SU-DHL-6 (cell line): Measurements from ENCODE around the gene MYOT.

Experiments
- H2AFZ ChIP-seq: fragments of 200-600 bp; sonication (generic); 2 replicates; pipeline ENCODE4 v1.6.1; 2014; ENCODE audit warnings: low read depth, mild to moderate bottlenecking, moderate library complexity, mixed read lengths, antibody characterized with exemption, low read length; ENCODE audit not compliant: severe bottlenecking
- H3F3A ChIP-seq: fragments of 200-600 bp; shearing (Covaris generic); 2 replicates; pipeline ENCODE4 v1.6.0; 2016; ENCODE audit warnings: antibody characterized with exemption, mild to moderate bottlenecking; ENCODE audit not compliant: insufficient read depth
- H3K27ac ChIP-seq: fragments of 200-600 bp; sonication (generic); 2 replicates; pipeline ENCODE4 v1.5.1; 2016; ENCODE audit warnings: low read depth, mild to moderate bottlenecking, low read length, moderate library complexity, mixed read lengths
- H3K27me3 ChIP-seq: fragments of 200-600 bp; sonication (generic), shearing (Covaris generic); 2 replicates; pipeline ENCODE4 v1.6.0; 2014; ENCODE audit warnings: mild to moderate bottlenecking, low read length
- H3K36me3 ChIP-seq: fragments of 200-600 bp; sonication (generic); 2 replicates; pipeline ENCODE4 v1.6.1; 2014; ENCODE audit warnings: mild to moderate bottlenecking, low read length, mixed read lengths
- H3K4me2 ChIP-seq: fragments of 300-600, 200-600 bp; shearing (Covaris generic), sonication (generic); 2 replicates; pipeline ENCODE4 v1.6.0; 2014; ENCODE audit warnings: low read length, low read depth, mild to moderate bottlenecking; ENCODE audit not compliant: poor library complexity, severe bottlenecking
- H3K4me3 ChIP-seq: fragments of 200-600 bp; sonication (generic); 2 replicates; pipeline ENCODE4 v1.5.1; 2014; ENCODE audit warnings: antibody characterized with exemption, low read length, mild to moderate bottlenecking, mixed read lengths; ENCODE audit not compliant: insufficient read depth, poor library complexity, severe bottlenecking
- H3K79me2 ChIP-seq: fragments of 200-600 bp; sonication (generic); 2 replicates; pipeline ENCODE4 v1.6.1; 2014; ENCODE audit warnings: mild to moderate bottlenecking, low read length, moderate library complexity; ENCODE audit not compliant: insufficient read depth
- H3K9ac ChIP-seq: fragments of 200-600 bp; sonication (generic); 2 replicates; pipeline ENCODE4 v1.7.0; 2014; ENCODE audit warnings: mild to moderate bottlenecking, low read length
- H3K9me2 ChIP-seq: fragments of 200-600 bp; sonication (generic); replicated peaks from 2 replicates; pipeline ENCODE4 v1.6.1; 2014; ENCODE audit warnings: low read length; ENCODE audit not compliant: insufficient read depth
- H3K9me3 ChIP-seq: fragments of 200-600 bp; sonication (generic); 2 replicates; pipeline ENCODE4 v1.6.1; 2014; ENCODE audit warnings: low read length, mixed read lengths; ENCODE audit not compliant: insufficient read depth
- H4K20me1 ChIP-seq: fragments of 200-600 bp; sonication (generic); 2 replicates; pipeline ENCODE4 v1.6.1; 2014; ENCODE audit warnings: low read depth, mild to moderate bottlenecking, antibody characterized with exemption, low read length, moderate library complexity, mixed read lengths
- EZH2phosphoT487 ChIP-seq: fragments of 200-600 bp; sonication (generic), shearing (Covaris generic); conservative IDR thresholded peaks from 2 replicates; pipeline ENCODE4 v1.6.1; 2018; ENCODE audit warnings: mild to moderate bottlenecking, antibody characterized with exemption, low read length, moderate library complexity, mixed read lengths
- TF ChIP-seq, protein P1 (sequence below): fragments of 200-600 bp; sonication (generic); IDR thresholded peaks from one replicate; pipeline ENCODE4 v1.5.1; 2017; ENCODE audit warnings: antibody characterized with exemption, mild to moderate bottlenecking, low read length, moderate library complexity; ENCODE audit not compliant: insufficient read depth, poor library complexity, severe bottlenecking

The MYOT gene

DNA sequence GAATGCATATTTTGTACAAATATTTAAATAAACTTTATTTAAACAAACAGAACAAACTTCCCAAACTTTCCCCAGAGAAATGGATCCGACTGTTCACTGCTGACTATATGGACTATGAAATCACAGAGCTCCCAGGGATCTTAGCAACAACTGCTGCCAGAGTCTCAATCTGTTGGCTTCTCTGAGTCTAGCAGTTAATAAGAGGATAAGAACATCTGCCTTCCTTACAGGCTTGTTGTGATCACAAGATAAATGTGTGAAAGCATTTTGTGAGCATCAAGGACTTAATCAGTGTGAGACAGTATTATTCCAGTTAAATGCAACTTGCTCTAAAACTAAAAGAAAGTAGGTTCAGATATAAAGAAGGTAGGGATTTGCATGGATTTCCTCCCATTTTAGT lies 31.4 kb upstream of the MYOT start:
- Histone ChIP-seq H3K4me3 (no peak overlapping the region), H2AFZ (no peak overlapping the region), H3K79me2 (no peaks in the 10 kb centered on the region), H3K27ac (no peak overlapping the region), H3K36me3 (no peaks in the 10 kb centered on the region), H3K4me2 (no peak overlapping the region), H3K9ac (no peak overlapping the region), H3K9me3 (no peaks in the 10 kb centered on the region), H3F3A (no peaks in the 10 kb centered on the region), H3K9me2 (no peaks in the 10 kb centered on the region), H4K20me1 (no peaks in the 10 kb centered on the region), H3K27me3 (no peaks in the 10 kb centered on the region)
- TF ChIP-seq, protein P1, sequence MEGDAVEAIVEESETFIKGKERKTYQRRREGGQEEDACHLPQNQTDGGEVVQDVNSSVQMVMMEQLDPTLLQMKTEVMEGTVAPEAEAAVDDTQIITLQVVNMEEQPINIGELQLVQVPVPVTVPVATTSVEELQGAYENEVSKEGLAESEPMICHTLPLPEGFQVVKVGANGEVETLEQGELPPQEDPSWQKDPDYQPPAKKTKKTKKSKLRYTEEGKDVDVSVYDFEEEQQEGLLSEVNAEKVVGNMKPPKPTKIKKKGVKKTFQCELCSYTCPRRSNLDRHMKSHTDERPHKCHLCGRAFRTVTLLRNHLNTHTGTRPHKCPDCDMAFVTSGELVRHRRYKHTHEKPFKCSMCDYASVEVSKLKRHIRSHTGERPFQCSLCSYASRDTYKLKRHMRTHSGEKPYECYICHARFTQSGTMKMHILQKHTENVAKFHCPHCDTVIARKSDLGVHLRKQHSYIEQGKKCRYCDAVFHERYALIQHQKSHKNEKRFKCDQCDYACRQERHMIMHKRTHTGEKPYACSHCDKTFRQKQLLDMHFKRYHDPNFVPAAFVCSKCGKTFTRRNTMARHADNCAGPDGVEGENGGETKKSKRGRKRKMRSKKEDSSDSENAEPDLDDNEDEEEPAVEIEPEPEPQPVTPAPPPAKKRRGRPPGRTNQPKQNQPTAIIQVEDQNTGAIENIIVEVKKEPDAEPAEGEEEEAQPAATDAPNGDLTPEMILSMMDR, result no peak
- TF ChIP-seq EZH2phosphoT487, result no peak

DNA sequence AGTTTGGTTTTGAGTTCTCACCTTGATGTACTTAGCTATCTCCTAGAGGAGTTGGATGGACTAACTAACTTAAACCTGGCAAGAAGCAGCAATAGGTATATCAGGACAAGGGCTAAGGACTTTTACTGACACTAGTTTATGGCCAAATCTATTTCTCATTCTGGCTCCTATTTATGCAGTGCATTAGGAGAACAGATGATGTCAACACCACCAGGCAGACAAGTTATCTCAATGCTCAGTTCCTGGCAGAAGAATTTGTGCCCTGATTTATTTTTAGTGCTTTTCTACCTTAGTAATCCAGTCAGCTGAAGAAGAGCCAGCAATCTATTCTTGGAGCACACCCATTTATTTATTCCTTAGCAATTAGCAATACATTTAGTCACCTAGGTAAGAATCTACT lies 30.7 kb upstream of the MYOT start:
- Histone ChIP-seq H3K27ac (no peak overlapping the region), H3K9ac (no peak overlapping the region), H3K9me3 (no peaks in the 10 kb centered on the region), H3K36me3 (no peaks in the 10 kb centered on the region), H3K79me2 (no peaks in the 10 kb centered on the region), H3K27me3 (no peaks in the 10 kb centered on the region), H3F3A (no peaks in the 10 kb centered on the region), H3K4me3 (no peak overlapping the region), H2AFZ (no peak overlapping the region), H4K20me1 (no peaks in the 10 kb centered on the region), H3K4me2 (no peak overlapping the region), H3K9me2 (no peaks in the 10 kb centered on the region)
- TF ChIP-seq EZH2phosphoT487, result no peak
- TF ChIP-seq, protein P1, result no peak

DNA sequence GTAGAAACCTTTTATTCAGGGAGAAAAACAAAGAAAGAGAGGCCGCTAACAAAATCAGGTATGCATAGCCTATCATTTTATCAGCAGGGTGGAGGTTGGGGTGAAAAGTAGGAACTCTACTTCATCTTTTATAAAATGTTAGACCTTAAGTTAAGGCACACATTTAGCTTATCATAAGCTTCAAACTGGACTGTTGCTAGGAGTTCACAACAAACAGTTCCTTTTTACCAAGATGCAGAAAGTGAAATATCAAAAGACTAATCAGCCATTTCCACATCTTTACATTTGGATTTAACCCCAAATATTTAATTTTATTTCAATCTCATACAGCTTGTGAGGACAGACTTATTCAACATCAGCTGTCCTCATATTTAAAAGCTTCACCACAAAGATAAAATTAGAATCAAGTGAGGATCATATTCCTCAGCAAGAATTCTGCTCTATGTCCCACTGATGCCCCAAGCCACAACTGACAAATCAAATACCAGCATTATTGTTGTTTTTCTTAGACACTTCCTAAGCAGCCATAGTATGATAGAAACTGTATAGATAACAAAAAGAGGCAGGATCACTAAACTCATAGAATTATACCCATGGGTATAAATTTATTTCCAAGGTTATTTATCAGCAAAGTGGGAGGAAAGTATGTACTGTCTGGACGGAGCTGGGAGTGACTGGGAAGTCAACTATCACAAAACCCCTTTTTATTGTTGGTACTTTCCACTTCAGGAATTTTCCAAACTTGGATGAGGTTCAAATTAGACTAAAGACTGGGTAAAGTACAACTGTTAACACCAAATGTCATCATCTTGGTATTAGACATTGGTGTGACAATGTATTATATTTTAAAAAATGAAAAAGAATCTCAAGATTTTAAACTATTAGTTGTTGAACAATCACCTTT lies 29.9 kb upstream of the MYOT start:
- TF ChIP-seq EZH2phosphoT487, result no peak
- TF ChIP-seq, protein P1, result no peak
- Histone ChIP-seq H3K4me3 (no peak overlapping the region), H3K36me3 (no peaks in the 10 kb centered on the region), H3K4me2 (no peak overlapping the region), H3K27me3 (no peaks in the 10 kb centered on the region), H3K9ac (no peak overlapping the region), H2AFZ (no peak overlapping the region), H3K27ac (no peak overlapping the region), H3K9me2 (no peaks in the 10 kb centered on the region), H3F3A (no peaks in the 10 kb centered on the region), H3K9me3 (no peaks in the 10 kb centered on the region), H3K79me2 (no peaks in the 10 kb centered on the region), H4K20me1 (no peaks in the 10 kb centered on the region)
